Measurements from ENCODE around the gene ARHGAP18. TPM values are rescaled to one million over a fixed set of nuclear protein-coding genes. Genes with fewer than 3 reads are reported as not detected.

Gene ARHGAP18
- total and polyA plus RNA-seq, 7 donors: 1.6 to 6.8 (median 5.5) TPM

GRCh38 chr6:129672881-129673631, 36.9 kb downstream of the ARHGAP18 start:
- Histone ChIP-seq H3K4me3 (peak overlapping the region; percentile 17), H3K36me3 (ENCODE audit: insufficient read depth in 1 of 2, low read depth in 1 of 2) (no peaks in the 10 kb centered on the region), H3K27ac (peak overlapping the region; percentile 58), H3K27me3 (ENCODE audit: insufficient read depth in 3 of 3, low read length in 2 of 3) (no peaks in the 10 kb centered on the region), H3K4me1 (peaks cover 48% of the 10 kb centered on the region), H3K9me3 (no peaks in the 10 kb centered on the region)
- DNase-seq (no peak), ATAC-seq (peak in 2 of 4 donors; percentile 27 to 53)
- intact Hi-C loops (cut with DNase I): loop anchor here in 1 of 2 donors (5.0 kb wide), 1 partner anchor 39 kb away; the partner anchor contains the start of gene ARHGAP18
- WGBS, 3 donors: 43 to 57% (median 48%) methylated on average over 2 of the region's 2 CpGs
- no peak for TF ChIP-seq CTCF (IDR thresholded peaks at IDR 0.05)

GRCh38 chr6:129672341-129672682, 37.7 kb downstream of the ARHGAP18 start:
- no peaks in the 10 kb centered on the region for H3K9me3 ChIP-seq
- TF ChIP-seq CTCF (IDR thresholded peaks at IDR 0.05): no peak
- WGBS, 3 donors: 86 to 89% (median 86%) methylated on average over 2 of the region's 2 CpGs
- peaks cover 52% of the 10 kb centered on the region for H3K4me1 ChIP-seq
- ATAC-seq (peak in 1 of 4 donors; percentile 20), DNase-seq (no peak)
- H3K27me3 ChIP-seq (ENCODE audit: insufficient read depth in 3 of 3, low read length in 2 of 3): no peaks in the 10 kb centered on the region
- no peaks in the 10 kb centered on the region for H3K36me3 ChIP-seq (ENCODE audit: insufficient read depth in 1 of 2, low read depth in 1 of 2)
- no peak overlapping the region for H3K4me3 ChIP-seq
- intact Hi-C loops (cut with DNase I): loop anchor here in 1 of 2 donors (5.0 kb wide), 1 partner anchor 40 kb away; the partner anchor contains the start of gene ARHGAP18
- H3K27ac ChIP-seq: peak overlapping the region; percentile 58

GRCh38 chr6:129671442-129672340, 38.3 kb downstream of the ARHGAP18 start:
- DNase-seq (peak in 1 of 2 donors; percentile 59), ATAC-seq (peak in 3 of 4 donors; percentile 53 to 64 (median 58))
- 74 to 88% (median 83%) methylated on average over 10 of the region's 10 CpGs for WGBS, 3 donors
- intact Hi-C loops (cut with DNase I): loop anchor here in 1 of 2 donors (5.0 kb wide), 1 partner anchor 41 kb away; the partner anchor contains the start of gene ARHGAP18
- TF ChIP-seq CTCF (IDR thresholded peaks at IDR 0.05): no peak
- H3K27ac ChIP-seq: peak overlapping the region; percentile 58
- H3K27me3 ChIP-seq (ENCODE audit: insufficient read depth in 3 of 3, low read length in 2 of 3): no peaks in the 10 kb centered on the region
- no peaks in the 10 kb centered on the region for H3K9me3 ChIP-seq
- no peaks in the 10 kb centered on the region for H3K36me3 ChIP-seq (ENCODE audit: insufficient read depth in 1 of 2, low read depth in 1 of 2)
- H3K4me3 ChIP-seq: no peak overlapping the region
- H3K4me1 ChIP-seq: peaks cover 52% of the 10 kb centered on the region

DNA sequence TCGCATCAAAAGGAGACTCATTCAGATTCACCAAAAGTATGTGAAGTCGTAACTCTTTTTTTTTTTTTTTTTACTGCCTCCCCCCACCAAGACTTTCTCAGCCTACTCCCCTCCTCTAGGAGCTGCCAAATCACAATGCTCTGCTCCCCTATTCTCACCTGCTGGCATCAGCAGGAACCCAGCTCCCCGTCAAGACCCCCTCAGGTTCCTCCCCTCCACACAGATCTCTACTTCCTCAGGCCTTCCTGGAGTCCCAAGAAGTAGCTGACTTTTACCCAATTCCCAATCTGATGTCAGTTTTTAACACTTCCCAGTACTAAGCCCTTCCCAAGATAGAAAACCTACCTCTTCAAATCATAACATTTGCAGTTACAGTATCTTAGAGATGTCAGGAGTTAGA, 39.3 kb downstream of the ARHGAP18 start:
- no peak for ATAC-seq
- Histone ChIP-seq H3K9me3 (no peaks in the 10 kb centered on the region), H3K4me3 (no peak overlapping the region), H3K36me3 (ENCODE audit: insufficient read depth in 1 of 2, low read depth in 1 of 2) (no peaks in the 10 kb centered on the region), H3K27me3 (ENCODE audit: insufficient read depth in 3 of 3, low read length in 2 of 3) (no peaks in the 10 kb centered on the region), H3K27ac (no peak overlapping the region), H3K4me1 (peaks cover 52% of the 10 kb centered on the region)
- intact Hi-C loops (cut with DNase I): loop anchor here in 1 of 2 donors (5.0 kb wide), 1 partner anchor 42 kb away; the partner anchor contains the start of gene ARHGAP18
- no peak for TF ChIP-seq CTCF (IDR thresholded peaks at IDR 0.05)
- no peak for DNase-seq
- 83 to 96% (median 94%) methylated on average over 3 of the region's 3 CpGs for WGBS, 3 donors

Measured in psoas muscle (tissue), 8 donors.